ENCODE results near the gene VPS54.

Gene VPS54

GRCh38 chr2:64013053-64013452, 6.2 kb downstream of the VPS54 start:
- Histone ChIP-seq H3K9ac (ENCODE audit: insufficient read length, low read depth) (no peak overlapping the region), H3K4me1 (ENCODE audit: insufficient read depth, insufficient read length) (no peaks in the 10 kb centered on the region), H3K4me3 (ENCODE audit: insufficient read length, low read depth) (no peak overlapping the region), H3K9me3 (ENCODE audit: insufficient read depth, low read length) (no peaks in the 10 kb centered on the region), H3K36me3 (ENCODE audit: insufficient read depth, insufficient read length, low read length) (no peaks in the 10 kb centered on the region), H3K27me3 (ENCODE audit: insufficient read depth, insufficient read length) (no peaks in the 10 kb centered on the region)
- TF ChIP-seq SUZ12 (IDR thresholded peaks at IDR 0.05; ENCODE audit: extremely low read depth, insufficient read depth, insufficient read length) = no peak
- TF ChIP-seq ZNF274 (IDR thresholded peaks at IDR 0.05; ENCODE audit: low read depth, low read length) = no peak
- no peak for TF ChIP-seq YY1 (IDR thresholded peaks at IDR 0.05; ENCODE audit: insufficient read depth, insufficient read length)
- no peak for DNase-seq (ENCODE audit: low read depth, low spot score)

- Histone ChIP-seq H3K36me3 (ENCODE audit: insufficient read depth, insufficient read length, low read length) (no peaks in the 10 kb centered on the region), H3K9me3 (ENCODE audit: insufficient read depth, low read length) (no peaks in the 10 kb centered on the region), H3K9ac (ENCODE audit: insufficient read length, low read depth) (no peak overlapping the region), H3K4me1 (ENCODE audit: insufficient read depth, insufficient read length) (no peaks in the 10 kb centered on the region), H3K27me3 (ENCODE audit: insufficient read depth, insufficient read length) (no peaks in the 10 kb centered on the region), H3K4me3 (ENCODE audit: insufficient read length, low read depth) (no peak overlapping the region)
- TF ChIP-seq ZNF274 (IDR thresholded peaks at IDR 0.05; ENCODE audit: low read depth, low read length) (no peak), YY1 (IDR thresholded peaks at IDR 0.05; ENCODE audit: insufficient read depth, insufficient read length) (no peak), SUZ12 (IDR thresholded peaks at IDR 0.05; ENCODE audit: extremely low read depth, insufficient read depth, insufficient read length) (no peak)
- no peak for DNase-seq (ENCODE audit: low read depth, low spot score)
Measured at GRCh38 chr2:64012115-64012514, 7.1 kb downstream of the VPS54 start.

GRCh38 chr2:64008434-64009009, 10.7 kb downstream of the VPS54 start:
- no peaks in the 10 kb centered on the region for H3K9me3 ChIP-seq (ENCODE audit: insufficient read depth, low read length)
- H3K9ac ChIP-seq (ENCODE audit: insufficient read length, low read depth) = no peak overlapping the region
- no peaks in the 10 kb centered on the region for H3K27me3 ChIP-seq (ENCODE audit: insufficient read depth, insufficient read length)
- H3K4me3 ChIP-seq (ENCODE audit: insufficient read length, low read depth) = no peak overlapping the region
- no peaks in the 10 kb centered on the region for H3K36me3 ChIP-seq (ENCODE audit: insufficient read depth, insufficient read length, low read length)
- TF ChIP-seq YY1 (IDR thresholded peaks at IDR 0.05; ENCODE audit: insufficient read depth, insufficient read length) (no peak), ZNF274 (IDR thresholded peaks at IDR 0.05; ENCODE audit: low read depth, low read length) (no peak), SUZ12 (IDR thresholded peaks at IDR 0.05; ENCODE audit: extremely low read depth, insufficient read depth, insufficient read length) (no peak)
- H3K4me1 ChIP-seq (ENCODE audit: insufficient read depth, insufficient read length) = no peaks in the 10 kb centered on the region
- no peak for DNase-seq (ENCODE audit: low read depth, low spot score)

GRCh38 chr2:64007924-64008323, 11.3 kb downstream of the VPS54 start:
- H3K36me3 ChIP-seq (ENCODE audit: insufficient read depth, insufficient read length, low read length) = no peaks in the 10 kb centered on the region
- no peaks in the 10 kb centered on the region for H3K9me3 ChIP-seq (ENCODE audit: insufficient read depth, low read length)
- H3K4me1 ChIP-seq (ENCODE audit: insufficient read depth, insufficient read length) = no peaks in the 10 kb centered on the region
- no peak for DNase-seq (ENCODE audit: low read depth, low spot score)
- TF ChIP-seq SUZ12 (IDR thresholded peaks at IDR 0.05; ENCODE audit: extremely low read depth, insufficient read depth, insufficient read length) (no peak), YY1 (IDR thresholded peaks at IDR 0.05; ENCODE audit: insufficient read depth, insufficient read length) (no peak), ZNF274 (IDR thresholded peaks at IDR 0.05; ENCODE audit: low read depth, low read length) (no peak)
- no peaks in the 10 kb centered on the region for H3K27me3 ChIP-seq (ENCODE audit: insufficient read depth, insufficient read length)
- no peak overlapping the region for H3K4me3 ChIP-seq (ENCODE audit: insufficient read length, low read depth)
- no peak overlapping the region for H3K9ac ChIP-seq (ENCODE audit: insufficient read length, low read depth)

GRCh38 chr2:64005707-64006356, 13.4 kb downstream of the VPS54 start:
- DNase-seq (ENCODE audit: low read depth, low spot score) = no peak
- Histone ChIP-seq H3K4me3 (ENCODE audit: insufficient read length, low read depth) (no peak overlapping the region), H3K36me3 (ENCODE audit: insufficient read depth, insufficient read length, low read length) (peaks cover 3% of the 10 kb centered on the region), H3K27me3 (ENCODE audit: insufficient read depth, insufficient read length) (no peaks in the 10 kb centered on the region), H3K4me1 (ENCODE audit: insufficient read depth, insufficient read length) (no peaks in the 10 kb centered on the region), H3K9ac (ENCODE audit: insufficient read length, low read depth) (no peak overlapping the region), H3K9me3 (ENCODE audit: insufficient read depth, low read length) (peaks cover 4% of the 10 kb centered on the region; the same call in 1 of the 2 replicates)
- TF ChIP-seq ZNF274 (IDR thresholded peaks at IDR 0.05; ENCODE audit: low read depth, low read length) (no peak), SUZ12 (IDR thresholded peaks at IDR 0.05; ENCODE audit: extremely low read depth, insufficient read depth, insufficient read length) (no peak), YY1 (IDR thresholded peaks at IDR 0.05; ENCODE audit: insufficient read depth, insufficient read length) (no peak)

GRCh38 chr2:64003239-64003638, 16.0 kb downstream of the VPS54 start:
- DNase-seq (ENCODE audit: low read depth, low spot score) = no peak
- no peaks in the 10 kb centered on the region for H3K4me1 ChIP-seq (ENCODE audit: insufficient read depth, insufficient read length)
- H3K27me3 ChIP-seq (ENCODE audit: insufficient read depth, insufficient read length) = no peaks in the 10 kb centered on the region
- TF ChIP-seq YY1 (IDR thresholded peaks at IDR 0.05; ENCODE audit: insufficient read depth, insufficient read length) = no peak
- TF ChIP-seq SUZ12 (IDR thresholded peaks at IDR 0.05; ENCODE audit: extremely low read depth, insufficient read depth, insufficient read length) = no peak
- TF ChIP-seq ZNF274 (IDR thresholded peaks at IDR 0.05; ENCODE audit: low read depth, low read length) = no peak
- H3K4me3 ChIP-seq (ENCODE audit: insufficient read length, low read depth) = no peak overlapping the region
- H3K9ac ChIP-seq (ENCODE audit: insufficient read length, low read depth) = no peak overlapping the region
- H3K36me3 ChIP-seq (ENCODE audit: insufficient read depth, insufficient read length, low read length) = peaks cover 5% of the 10 kb centered on the region
- peaks cover 8% of the 10 kb centered on the region for H3K9me3 ChIP-seq (ENCODE audit: insufficient read depth, low read length)

GRCh38 chr2:64001382-64002101, 17.7 kb downstream of the VPS54 start:
- peaks cover 22% of the 10 kb centered on the region for H3K9me3 ChIP-seq (ENCODE audit: insufficient read depth, low read length)
- peaks cover 5% of the 10 kb centered on the region for H3K36me3 ChIP-seq (ENCODE audit: insufficient read depth, insufficient read length, low read length)

More at GRCh38 chr2:64001382-64002101, 17.7 kb downstream of the VPS54 start:
- Histone ChIP-seq H3K4me1 (ENCODE audit: insufficient read depth, insufficient read length) (no peaks in the 10 kb centered on the region), H3K4me3 (ENCODE audit: insufficient read length, low read depth) (no peak overlapping the region), H3K9ac (ENCODE audit: insufficient read length, low read depth) (no peak overlapping the region), H3K27me3 (ENCODE audit: insufficient read depth, insufficient read length) (no peaks in the 10 kb centered on the region)
- TF ChIP-seq ZNF274 (IDR thresholded peaks at IDR 0.05; ENCODE audit: low read depth, low read length) (no peak), SUZ12 (IDR thresholded peaks at IDR 0.05; ENCODE audit: extremely low read depth, insufficient read depth, insufficient read length) (no peak), YY1 (IDR thresholded peaks at IDR 0.05; ENCODE audit: insufficient read depth, insufficient read length) (no peak)
- no peak for DNase-seq (ENCODE audit: low read depth, low spot score)
